ENCODE measurements around the gene HIF1AN. TPM values are rescaled to one million over a fixed set of nuclear protein-coding genes. Genes with fewer than 3 reads are reported as not detected.

The HIF1AN gene
- total RNA-seq, 4 donors from 2014 or later, result 11.9 to 21.0 (median 15.6) TPM

- intact Hi-C loops (cut with DNase I; ENCODE audit: low total_unique reads), result no loop called here
- TF ChIP-seq CTCF (IDR thresholded peaks at IDR 0.05) (no peak), POLR2A (IDR thresholded peaks at IDR 0.05) (no peak)
Measured at GRCh38 chr10:100598166-100598565, 62.4 kb downstream of the HIF1AN start.

GRCh38 chr10:100600218-100600617 is 64.5 kb downstream of the HIF1AN start:
- 85 to 92% methylated on average over 4 of the region's 4 CpGs for WGBS, 2 donors

More at GRCh38 chr10:100598166-100598565, 62.4 kb downstream of the HIF1AN start:
- no peak overlapping the region for H3K4me3 ChIP-seq (ENCODE audit: low read depth, poor library complexity, severe bottlenecking)
- DNase-seq (ENCODE audit: low spot score in 2 of 2), result no peak

GRCh38 chr10:100607439-100607838 is 71.7 kb downstream of the HIF1AN start:
- intact Hi-C loops (cut with DNase I; ENCODE audit: low total_unique reads), result no loop called here
- DNase-seq (ENCODE audit: low spot score in 2 of 2), result no peak
- 41 to 62% methylated on average over 1 of the region's 1 CpG for WGBS, 2 donors
- H3K4me3 ChIP-seq (ENCODE audit: low read depth, poor library complexity, severe bottlenecking), result no peak overlapping the region
- TF ChIP-seq POLR2A (IDR thresholded peaks at IDR 0.05) (no peak), CTCF (IDR thresholded peaks at IDR 0.05) (no peak)

More at GRCh38 chr10:100600218-100600617, 64.5 kb downstream of the HIF1AN start:
- TF ChIP-seq CTCF (IDR thresholded peaks at IDR 0.05), result no peak
- no peak for TF ChIP-seq POLR2A (IDR thresholded peaks at IDR 0.05)
- H3K4me3 ChIP-seq (ENCODE audit: low read depth, poor library complexity, severe bottlenecking), result no peak overlapping the region
- no peak for DNase-seq (ENCODE audit: low spot score in 2 of 2)
- intact Hi-C loops (cut with DNase I; ENCODE audit: low total_unique reads), result no loop called here

Other genes starting within 250 kb of the HIF1AN start
- gene BLOC1S2, start 249.3 kb upstream of the HIF1AN start, total RNA-seq, result 10 to 100 TPM; 33.4 to 51.1 (median 38.0) TPM
- not detected for gene PKD2L1, start 205.7 kb upstream of the HIF1AN start, total RNA-seq
- 10 to 100 TPM; 23.8 to 56.7 (median 32.3) TPM for gene SCD, start 188.7 kb upstream of the HIF1AN start, total RNA-seq
- under 1 TPM in 1 of 4 donors, not detected in 3; 0.42 TPM for gene WNT8B, start 72.9 kb upstream of the HIF1AN start, total RNA-seq
- gene SEC31B, start 16.1 kb upstream of the HIF1AN start, total RNA-seq, result 10 to 100 TPM in 1 of 4 donors, 1 to 10 TPM in 3; 2.6 to 11.3 (median 5.8) TPM
- gene NDUFB8, start 6.1 kb upstream of the HIF1AN start, total RNA-seq, result 100 to 1,000 TPM; 128 to 211 (median 177) TPM
- not detected for gene PAX2, start 209.6 kb downstream of the HIF1AN start, total RNA-seq